VCaP (cell line): ENCODE results near the gene MMP14.

Experiments
- H3K27ac ChIP-seq: fragments of 450-650 bp; 2 replicates; pipeline ENCODE4 v1.5.1; 2017
- TF ChIP-seq, protein P1 (sequence below): fragments of 450-650 bp; conservative IDR thresholded peaks from 2 replicates; pipeline ENCODE4 v1.5.1; 2017; ENCODE audit warnings: mild to moderate bottlenecking, moderate library complexity

Gene MMP14

DNA sequence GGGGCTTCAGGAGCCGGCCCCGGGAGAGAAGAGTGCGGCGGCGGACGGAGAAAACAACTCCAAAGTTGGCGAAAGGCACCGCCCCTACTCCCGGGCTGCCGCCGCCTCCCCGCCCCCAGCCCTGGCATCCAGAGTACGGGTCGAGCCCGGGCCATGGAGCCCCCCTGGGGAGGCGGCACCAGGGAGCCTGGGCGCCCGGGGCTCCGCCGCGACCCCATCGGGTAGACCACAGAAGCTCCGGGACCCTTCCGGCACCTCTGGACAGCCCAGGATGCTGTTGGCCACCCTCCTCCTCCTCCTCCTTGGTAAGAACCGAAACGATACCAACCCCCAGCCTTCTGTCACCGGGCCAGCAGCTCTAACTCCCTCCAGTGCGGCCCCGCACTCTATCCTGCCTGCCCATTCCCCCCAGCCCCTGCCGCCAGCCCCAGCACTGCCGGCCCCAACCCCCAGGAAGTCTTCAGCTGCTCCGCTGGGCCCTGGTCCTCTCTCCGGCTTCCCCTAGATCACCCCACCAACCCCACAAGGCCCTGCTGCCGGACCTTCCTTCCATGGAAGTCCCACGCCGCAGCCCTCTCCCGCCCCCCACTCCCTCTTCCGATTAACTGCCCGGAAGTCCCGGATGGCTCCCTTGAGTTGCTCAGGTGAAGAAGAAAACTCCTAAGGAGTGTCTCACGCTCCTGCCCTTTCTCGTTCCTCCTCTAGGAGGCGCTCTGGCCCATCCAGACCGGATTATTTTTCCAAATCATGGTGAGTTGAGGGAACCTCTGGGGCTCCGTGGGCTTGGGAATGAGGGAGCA, 35.8 kb downstream of the MMP14 start:
- H3K27ac ChIP-seq: peak overlapping the region; percentile 95
- TF ChIP-seq, protein P1, sequence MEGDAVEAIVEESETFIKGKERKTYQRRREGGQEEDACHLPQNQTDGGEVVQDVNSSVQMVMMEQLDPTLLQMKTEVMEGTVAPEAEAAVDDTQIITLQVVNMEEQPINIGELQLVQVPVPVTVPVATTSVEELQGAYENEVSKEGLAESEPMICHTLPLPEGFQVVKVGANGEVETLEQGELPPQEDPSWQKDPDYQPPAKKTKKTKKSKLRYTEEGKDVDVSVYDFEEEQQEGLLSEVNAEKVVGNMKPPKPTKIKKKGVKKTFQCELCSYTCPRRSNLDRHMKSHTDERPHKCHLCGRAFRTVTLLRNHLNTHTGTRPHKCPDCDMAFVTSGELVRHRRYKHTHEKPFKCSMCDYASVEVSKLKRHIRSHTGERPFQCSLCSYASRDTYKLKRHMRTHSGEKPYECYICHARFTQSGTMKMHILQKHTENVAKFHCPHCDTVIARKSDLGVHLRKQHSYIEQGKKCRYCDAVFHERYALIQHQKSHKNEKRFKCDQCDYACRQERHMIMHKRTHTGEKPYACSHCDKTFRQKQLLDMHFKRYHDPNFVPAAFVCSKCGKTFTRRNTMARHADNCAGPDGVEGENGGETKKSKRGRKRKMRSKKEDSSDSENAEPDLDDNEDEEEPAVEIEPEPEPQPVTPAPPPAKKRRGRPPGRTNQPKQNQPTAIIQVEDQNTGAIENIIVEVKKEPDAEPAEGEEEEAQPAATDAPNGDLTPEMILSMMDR: peak; percentile 96

DNA sequence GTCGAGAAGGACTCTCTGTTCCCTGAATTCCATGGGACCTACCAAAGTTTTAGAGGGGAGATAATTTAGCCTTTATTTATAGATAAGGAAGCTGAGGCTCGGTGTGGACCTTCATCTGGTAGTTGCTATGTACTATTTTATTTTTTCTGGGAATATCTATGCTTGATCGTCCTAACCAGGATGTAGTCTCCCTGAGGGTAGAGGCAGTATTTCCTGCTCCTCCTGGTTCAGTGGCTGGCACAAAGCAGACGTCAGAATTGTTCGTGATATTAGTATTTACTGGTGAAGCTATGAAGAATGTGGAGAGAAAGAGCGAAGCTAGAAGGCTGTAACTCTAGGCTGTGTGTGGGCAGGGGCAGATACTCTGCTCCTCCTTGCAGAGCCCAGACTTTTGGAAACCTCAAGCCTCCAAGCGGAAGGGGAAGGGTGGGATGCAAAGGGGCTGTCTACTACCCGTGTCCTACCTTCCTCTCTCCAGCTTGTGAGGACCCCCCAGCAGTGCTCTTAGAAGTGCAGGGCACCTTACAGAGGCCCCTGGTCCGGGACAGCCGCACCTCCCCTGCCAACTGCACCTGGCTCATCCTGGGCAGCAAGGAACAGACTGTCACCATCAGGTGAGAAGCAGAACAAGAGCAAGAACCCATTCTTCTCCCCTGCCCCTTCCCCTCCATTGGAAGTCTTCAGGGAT, 36.6 kb downstream of the MMP14 start:
- peak overlapping the region; percentile 95 for H3K27ac ChIP-seq

DNA sequence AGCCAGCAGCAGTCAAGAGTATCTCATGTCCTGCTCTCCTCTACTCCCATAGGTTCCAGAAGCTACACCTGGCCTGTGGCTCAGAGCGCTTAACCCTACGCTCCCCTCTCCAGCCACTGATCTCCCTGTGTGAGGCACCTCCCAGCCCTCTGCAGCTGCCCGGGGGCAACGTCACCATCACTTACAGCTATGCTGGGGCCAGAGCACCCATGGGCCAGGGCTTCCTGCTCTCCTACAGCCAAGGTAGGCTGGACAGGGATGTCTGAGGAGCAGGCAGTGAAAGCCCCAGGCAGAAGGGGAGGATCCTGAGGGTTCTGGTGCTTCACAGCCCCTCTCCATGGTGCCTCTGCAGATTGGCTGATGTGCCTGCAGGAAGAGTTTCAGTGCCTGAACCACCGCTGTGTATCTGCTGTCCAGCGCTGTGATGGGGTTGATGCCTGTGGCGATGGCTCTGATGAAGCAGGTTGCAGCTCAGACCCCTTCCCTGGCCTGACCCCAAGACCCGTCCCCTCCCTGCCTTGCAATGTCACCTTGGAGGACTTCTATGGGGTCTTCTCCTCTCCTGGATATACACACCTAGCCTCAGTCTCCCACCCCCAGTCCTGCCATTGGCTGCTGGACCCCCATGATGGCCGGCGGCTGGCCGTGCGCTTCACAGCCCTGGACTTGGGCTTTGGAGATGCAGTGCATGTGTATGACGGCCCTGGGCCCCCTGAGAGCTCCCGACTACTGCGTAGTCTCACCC, 38.8 kb downstream of the MMP14 start:
- TF ChIP-seq, protein P1: no peak
- no peak overlapping the region for H3K27ac ChIP-seq

More for the DNA sequence above, 36.6 kb downstream of the MMP14 start:
- TF ChIP-seq, protein P1: peak; percentile 71

DNA sequence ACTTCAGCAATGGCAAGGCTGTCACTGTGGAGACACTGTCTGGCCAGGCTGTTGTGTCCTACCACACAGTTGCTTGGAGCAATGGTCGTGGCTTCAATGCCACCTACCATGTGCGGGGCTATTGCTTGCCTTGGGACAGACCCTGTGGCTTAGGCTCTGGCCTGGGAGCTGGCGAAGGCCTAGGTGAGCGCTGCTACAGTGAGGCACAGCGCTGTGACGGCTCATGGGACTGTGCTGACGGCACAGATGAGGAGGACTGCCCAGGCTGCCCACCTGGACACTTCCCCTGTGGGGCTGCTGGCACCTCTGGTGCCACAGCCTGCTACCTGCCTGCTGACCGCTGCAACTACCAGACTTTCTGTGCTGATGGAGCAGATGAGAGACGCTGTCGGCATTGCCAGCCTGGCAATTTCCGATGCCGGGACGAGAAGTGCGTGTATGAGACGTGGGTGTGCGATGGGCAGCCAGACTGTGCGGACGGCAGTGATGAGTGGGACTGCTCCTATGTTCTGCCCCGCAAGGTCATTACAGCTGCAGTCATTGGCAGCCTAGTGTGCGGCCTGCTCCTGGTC, 39.4 kb downstream of the MMP14 start:
- TF ChIP-seq, protein P1: no peak
- no peak overlapping the region for H3K27ac ChIP-seq

DNA sequence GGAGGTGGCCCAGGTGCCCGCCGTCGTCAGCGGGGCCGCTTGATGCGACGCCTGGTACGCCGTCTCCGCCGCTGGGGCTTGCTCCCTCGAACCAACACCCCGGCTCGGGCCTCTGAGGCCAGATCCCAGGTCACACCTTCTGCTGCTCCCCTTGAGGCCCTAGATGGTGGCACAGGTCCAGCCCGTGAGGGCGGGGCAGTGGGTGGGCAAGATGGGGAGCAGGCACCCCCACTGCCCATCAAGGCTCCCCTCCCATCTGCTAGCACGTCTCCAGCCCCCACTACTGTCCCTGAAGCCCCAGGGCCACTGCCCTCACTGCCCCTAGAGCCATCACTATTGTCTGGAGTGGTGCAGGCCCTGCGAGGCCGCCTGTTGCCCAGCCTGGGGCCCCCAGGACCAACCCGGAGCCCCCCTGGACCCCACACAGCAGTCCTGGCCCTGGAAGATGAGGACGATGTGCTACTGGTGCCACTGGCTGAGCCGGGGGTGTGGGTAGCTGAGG, 40.7 kb downstream of the MMP14 start:
- TF ChIP-seq, protein P1: no peak
- no peak overlapping the region for H3K27ac ChIP-seq

DNA sequence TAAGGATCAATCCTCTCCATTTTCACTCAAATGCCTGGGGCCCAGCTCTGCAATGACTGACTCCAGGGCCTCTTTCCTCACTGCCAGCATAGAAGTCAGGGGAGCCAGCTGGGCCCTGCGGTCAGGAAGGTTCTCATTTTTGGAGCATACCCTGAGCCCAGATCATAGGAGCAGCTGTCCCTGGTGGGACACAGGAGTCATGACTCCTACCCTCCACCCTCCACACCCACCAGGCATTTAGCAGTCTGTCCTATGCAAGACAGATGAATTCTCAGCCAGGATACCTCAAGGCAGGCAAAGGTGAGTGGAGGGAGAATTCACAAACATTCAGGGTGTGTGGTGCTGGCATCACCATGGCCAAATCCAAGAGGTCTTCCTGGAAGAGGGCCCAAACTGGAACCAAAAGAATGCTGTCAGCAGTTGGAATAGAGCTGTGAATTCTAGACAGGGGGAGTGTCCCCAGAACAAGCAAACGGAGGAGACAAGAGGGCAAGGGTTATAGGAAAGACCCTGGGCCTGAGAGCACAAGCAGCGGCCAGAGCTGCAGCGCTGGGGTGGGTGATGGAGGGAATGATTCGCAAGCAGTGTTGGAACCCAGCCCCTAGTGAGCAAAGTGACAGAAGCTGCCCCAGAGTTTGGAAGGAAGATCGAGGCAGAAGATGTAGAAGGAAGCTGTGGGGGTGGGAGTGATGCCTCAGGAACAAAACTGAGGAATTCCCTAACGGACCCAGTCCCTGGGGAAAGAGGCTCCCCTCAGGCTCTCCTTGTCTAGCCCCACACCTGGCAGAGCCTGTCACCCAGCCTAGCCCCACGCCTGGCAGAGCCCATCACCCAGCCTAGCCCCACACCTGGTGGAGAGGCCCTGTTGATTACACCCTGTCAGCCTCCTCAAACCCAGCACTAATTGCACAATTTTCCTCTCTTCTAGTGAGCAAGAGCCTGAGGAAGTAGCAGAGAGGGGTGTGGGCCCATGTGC, 42.2 kb downstream of the MMP14 start:
- H3K27ac ChIP-seq: no peak overlapping the region

More for the DNA sequence above, 42.2 kb downstream of the MMP14 start:
- TF ChIP-seq, protein P1: no peak
